VCaP (cell line): ENCODE data around the gene ACADVL.
A peak's percentile ranks its signal among the peaks of the same experiment; 100 is the strongest.

Experiments used
- H3K27ac ChIP-seq: fragments of 450-650 bp; 2 replicates; pipeline ENCODE4 v1.5.1; 2017
- CTCF ChIP-seq: fragments of 450-650 bp; conservative IDR thresholded peaks from 2 replicates; pipeline ENCODE4 v1.5.1; 2017; ENCODE audit warnings: mild to moderate bottlenecking, moderate library complexity

The ACADVL gene

GRCh38 chr17:7240375-7240774 lies 20.6 kb downstream of the ACADVL start:
- peak overlapping the region; percentile 92 for H3K27ac ChIP-seq
- no peak for TF ChIP-seq CTCF

- no peak for TF ChIP-seq CTCF
- peak overlapping the region; percentile 92 for H3K27ac ChIP-seq
Measured at GRCh38 chr17:7241090-7241733, 21.5 kb downstream of the ACADVL start.

- TF ChIP-seq CTCF, result no peak
- H3K27ac ChIP-seq, result peak within 1 kb of the TSS; percentile 92
Measured at GRCh38 chr17:7241783-7242716, 22.3 kb downstream of the ACADVL start, which contains the start of gene GABARAP. Gene GABARAP, minus strand, starts transcription at chr17:7242449. Its CDS starts 119 bp downstream, at chr17:7242330.

- TF ChIP-seq CTCF, result no peak
- peak overlapping the region; percentile 92 for H3K27ac ChIP-seq
Measured at GRCh38 chr17:7242717-7243452, 23.1 kb downstream of the ACADVL start.

GRCh38 chr17:7243453-7243729 lies 23.7 kb downstream of the ACADVL start:
- peak overlapping the region; percentile 92 for H3K27ac ChIP-seq
- no peak for TF ChIP-seq CTCF

- H3K27ac ChIP-seq, result peak overlapping the region; percentile 92; the same call in 1 of the 2 replicates
Measured at GRCh38 chr17:7243838-7244237, 24.1 kb downstream of the ACADVL start.

GRCh38 chr17:7246779-7247178 lies 27.0 kb downstream of the ACADVL start:
- H3K27ac ChIP-seq, result no peak overlapping the region
- no peak for TF ChIP-seq CTCF
